Muscle of arm (tissue), 12 donors: Measurements from ENCODE around the gene PRDM7. TPM values are rescaled to one million over a fixed set of nuclear protein-coding genes. Genes with fewer than 3 reads are reported as not detected.

ENCODE experiments used
- DNase-seq: peaks from one replicate; pipeline ENCODE4 v3.0.0-alpha.2; 2013
- polyA plus RNA-seq, 12 donors: library from polyadenylated mRNA; unstranded; fragments of 120-200 nt; gene quantifications; one replicate each; pipeline ENCODE4 v1.2.1, GENCODE V29; 2013; ENCODE audit not compliant: insufficient read length in 12 of 12

PRDM7 gene
- polyA plus RNA-seq, 12 donors = 0.13 to 0.36 (median 0.32) TPM; not detected in 9

DNA sequence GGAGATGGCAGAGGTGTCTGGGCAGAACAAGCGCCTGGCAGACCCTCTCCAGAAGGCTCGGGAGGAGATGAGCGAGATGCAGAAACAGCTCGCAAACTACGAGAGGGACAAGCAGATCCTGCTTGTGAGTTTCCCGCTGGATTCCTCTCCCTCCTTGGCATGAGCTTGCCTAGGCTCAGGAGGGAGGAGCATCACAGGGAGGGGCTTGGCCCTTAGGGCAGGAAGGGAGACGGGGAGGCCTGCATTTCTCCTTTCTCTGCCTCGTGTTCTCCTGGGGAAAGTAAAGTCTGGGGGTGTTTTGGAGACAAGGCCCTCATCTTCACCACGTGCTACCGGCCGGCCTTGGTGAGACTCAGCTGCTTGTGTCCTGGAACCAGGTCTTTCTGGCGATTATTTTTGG, 39.9 kb downstream of the PRDM7 start:
- no peak for DNase-seq

DNA sequence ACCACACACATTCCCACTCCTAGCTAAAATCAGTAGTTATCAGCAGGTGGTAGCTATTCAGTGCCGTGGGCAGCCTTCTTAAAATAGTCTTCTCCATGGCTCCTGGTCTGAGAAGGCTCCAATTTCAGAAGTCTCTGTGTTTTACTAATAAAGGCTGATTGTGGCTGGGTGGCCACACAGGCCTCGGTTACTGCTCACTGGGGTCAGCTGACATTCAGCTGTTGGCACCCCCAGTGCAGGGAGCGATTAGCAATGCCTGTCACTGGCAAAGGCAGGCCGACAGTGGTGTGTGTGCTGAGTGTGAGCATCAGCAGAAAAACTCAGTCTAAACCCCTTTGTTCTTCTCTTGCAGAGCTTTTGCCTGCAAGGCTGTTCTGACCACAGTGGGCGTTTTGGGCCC, 41.2 kb downstream of the PRDM7 start:
- DNase-seq = no peak

DNA sequence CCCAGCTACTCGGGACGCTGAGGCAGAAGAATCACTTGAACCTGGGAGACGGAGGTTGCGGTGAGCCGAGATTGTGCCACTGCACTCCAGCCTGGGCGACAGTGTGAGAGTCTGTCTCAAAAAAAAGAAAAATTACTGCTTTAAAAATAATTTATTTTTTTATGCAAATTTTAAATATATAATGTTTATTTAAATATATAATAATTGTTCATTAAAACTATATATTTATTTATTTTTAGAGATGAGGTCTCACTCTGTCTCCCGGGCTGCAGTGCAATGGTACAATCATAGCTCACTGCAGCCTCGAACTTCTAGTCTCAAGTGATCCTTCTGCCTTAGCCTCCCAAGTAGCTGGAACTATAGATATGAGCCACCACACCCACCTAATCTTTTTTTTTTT, 42.6 kb downstream of the PRDM7 start:
- no peak for DNase-seq

DNA sequence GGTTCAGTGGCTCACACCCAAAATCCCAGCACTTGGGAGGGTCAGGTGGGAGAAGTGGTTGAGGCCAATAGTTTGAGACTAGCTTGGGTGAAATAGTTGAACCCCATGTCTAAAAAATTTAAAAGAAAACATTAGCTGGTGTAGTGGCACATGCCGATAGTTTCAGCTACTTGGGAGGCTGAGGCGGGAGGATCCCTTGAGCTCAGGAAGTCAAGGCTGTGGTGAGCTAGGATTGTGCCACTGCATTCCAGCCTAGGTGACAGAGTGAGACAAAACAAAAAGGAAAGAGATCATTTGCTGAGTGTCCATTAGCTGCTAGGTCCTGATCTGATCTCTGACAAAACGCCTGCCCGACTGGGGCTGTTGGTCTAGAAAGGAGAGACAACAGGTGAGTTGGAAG, 43.7 kb downstream of the PRDM7 start:
- DNase-seq = no peak

DNA sequence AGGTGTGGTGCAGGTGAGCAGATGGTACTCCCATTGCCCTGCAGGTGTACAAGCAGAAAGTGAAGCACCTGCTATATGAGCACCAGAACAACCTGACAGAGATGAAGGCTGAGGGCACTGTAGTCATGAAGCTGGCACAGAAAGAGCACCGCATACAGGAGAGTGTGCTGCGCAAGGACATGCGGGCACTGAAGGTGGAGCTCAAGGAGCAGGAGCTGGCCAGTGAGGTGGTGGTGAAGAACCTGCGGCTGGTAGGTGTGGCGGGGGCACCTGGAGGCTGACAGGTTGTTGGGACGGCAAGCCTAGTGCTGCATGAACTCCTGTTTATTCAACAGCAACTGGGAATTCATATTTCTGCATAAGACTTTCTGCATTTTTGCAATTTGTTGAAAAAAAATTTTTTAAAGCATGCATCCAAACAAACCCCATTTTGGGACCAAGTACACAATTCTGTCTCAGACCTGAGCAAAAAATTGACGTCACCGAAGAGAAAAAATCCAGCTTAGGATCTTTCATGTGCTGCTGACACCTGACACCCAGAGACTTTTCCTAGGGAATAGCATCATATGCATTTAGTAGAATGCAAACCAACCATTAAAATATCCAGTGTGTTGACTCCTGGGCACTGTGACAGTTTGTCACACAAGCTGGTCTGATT, 44.3 kb downstream of the PRDM7 start:
- DNase-seq = no peak

DNA sequence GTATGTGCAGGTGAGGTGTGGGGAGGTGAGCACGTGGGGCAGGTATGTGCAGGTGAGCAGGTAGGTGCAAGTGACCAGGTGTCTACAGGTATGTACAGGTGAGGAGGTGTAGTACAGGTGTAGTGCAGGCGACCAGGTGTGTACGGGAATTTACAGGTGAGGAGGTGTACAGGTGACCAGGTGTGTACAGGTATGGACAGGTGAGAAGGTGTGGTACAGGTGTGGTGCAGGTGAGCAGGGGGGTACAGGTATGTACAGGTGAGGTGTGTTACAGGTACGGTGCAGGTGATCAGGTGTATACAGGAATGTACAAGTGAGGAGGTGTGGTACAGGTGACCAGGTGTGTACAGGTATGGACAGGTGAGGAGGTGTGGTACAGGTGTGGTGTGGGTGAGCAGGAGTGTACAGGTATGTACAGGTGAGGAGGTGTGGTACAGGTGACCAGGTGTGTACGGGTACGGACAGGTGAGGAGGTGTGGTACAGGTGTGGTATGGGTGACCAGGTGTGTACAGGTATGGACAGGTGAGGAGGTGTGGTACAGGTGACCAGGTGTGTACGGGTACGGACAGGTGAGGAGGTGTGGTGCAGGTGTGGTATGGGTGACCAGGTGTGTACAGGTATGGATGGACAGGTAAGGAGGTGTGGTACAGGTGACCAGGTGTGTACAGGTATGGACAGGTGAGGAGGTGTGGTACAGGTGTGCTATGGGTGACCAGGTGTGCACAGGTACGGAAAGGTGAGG, 45.0 kb downstream of the PRDM7 start:
- DNase-seq = no peak

DNA sequence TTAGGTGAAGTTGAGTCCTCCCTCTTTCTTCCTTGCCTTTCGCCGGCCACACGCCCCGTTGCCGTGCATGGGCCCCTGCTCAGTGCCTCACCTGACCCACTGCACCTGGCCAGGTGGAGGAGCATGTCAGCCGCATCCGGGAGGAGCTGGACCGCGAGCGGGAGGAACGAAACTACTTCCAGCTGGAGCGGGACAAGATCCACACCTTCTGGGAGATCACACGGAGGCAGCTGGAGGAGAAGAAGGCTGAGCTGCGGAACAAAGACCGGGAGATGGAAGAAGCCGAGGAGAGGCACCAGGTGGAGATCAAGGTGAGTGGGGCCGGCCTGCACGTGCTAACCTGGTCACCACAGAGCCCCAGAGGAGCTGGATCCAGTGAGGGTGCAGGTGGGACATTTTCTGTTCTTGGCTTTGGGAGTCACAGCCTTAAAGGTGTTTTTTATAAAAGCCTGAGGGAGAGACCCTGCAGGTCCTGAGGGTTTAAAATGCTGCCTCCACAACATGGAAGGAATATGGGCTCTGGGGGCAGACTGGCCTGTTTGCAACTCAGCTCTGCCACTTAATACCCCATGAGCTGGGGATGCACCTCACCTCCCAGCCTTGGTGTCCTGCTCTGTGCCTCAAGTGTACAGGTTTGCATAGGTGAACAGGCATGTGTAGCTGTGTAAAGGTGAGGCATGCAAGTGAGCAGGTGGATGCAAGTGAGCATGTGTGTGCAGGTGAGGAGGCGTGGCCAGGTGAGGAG, 45.8 kb downstream of the PRDM7 start:
- DNase-seq = no peak

DNA sequence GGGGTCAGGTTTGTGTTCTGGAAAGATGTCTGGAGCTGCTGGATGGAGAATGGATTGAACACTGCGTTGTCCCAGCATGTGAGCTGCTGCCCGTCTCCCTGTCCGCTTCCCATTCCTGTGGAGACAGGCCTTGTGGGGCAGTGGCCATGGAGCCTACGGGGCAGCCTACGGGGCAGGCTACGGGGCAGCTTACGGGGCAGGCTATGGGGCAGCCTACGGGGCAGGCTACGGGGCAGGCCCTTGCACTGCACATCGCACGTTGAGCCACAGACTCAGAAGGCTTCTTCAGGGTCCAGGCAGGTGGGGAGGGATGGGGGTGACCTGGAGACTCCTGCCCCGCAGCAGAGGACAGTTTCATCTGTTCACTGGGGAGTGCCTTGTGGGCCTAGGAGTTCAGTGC, 48.1 kb downstream of the PRDM7 start:
- DNase-seq = no peak

DNA sequence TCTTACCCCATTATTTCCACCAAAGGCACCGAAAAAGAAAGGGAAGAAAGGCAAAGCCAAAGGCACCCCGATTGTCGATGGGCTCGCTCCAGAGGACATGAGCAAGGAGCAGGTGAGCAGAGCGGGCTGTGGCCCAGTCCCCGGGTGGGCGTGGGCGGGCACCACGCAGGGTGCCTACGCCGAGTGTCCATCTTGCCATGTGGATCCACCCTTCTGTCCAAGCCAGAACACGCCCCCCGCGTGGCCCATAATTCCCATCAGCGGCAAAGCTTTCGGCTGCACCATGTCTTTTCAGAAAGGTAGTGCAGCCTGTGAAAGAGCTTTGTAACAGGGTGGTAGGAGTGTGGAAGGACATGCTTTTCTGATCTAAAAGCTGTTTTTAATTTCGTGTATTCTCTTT, 49.5 kb downstream of the PRDM7 start:
- no peak for DNase-seq

DNA sequence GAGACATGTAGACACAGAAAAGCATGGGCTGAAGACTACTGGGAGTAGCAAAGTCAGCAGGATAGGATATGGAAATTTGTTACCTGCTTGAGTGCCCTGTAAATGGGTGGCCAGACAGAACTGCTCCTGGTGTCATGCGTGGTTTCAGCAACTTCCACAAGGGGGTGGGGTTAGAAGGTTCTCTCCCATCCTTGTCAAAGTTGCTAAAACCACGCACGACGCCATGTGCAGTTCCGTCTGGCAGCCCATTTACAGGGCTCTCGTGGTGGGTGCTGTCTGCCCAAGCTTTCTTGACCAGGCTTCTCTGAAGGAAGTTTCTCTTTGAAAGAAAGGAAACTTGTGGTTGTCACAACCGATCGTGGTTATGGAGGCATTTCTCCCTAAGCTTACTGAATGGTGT, 51.0 kb downstream of the PRDM7 start:
- DNase-seq = no peak

DNA sequence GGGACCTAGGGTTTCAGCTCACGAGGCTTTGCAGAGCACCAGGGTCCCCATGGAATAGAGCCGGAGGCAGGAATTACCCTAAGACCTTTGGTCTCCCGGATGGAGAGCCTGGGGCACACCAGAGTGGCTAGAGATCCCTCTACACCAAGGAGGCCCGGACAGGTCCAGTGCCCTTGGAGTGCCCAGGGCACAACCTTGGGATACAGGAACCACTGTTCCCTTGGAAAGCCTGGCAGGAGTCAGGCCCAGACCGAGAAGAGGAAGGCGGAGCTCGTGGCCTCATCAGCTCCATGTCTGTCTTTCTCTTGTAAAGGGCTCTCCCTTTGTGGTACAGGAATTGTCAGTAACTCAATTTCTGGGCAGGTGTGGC, 54.1 kb downstream of the PRDM7 start:
- DNase-seq = no peak

DNA sequence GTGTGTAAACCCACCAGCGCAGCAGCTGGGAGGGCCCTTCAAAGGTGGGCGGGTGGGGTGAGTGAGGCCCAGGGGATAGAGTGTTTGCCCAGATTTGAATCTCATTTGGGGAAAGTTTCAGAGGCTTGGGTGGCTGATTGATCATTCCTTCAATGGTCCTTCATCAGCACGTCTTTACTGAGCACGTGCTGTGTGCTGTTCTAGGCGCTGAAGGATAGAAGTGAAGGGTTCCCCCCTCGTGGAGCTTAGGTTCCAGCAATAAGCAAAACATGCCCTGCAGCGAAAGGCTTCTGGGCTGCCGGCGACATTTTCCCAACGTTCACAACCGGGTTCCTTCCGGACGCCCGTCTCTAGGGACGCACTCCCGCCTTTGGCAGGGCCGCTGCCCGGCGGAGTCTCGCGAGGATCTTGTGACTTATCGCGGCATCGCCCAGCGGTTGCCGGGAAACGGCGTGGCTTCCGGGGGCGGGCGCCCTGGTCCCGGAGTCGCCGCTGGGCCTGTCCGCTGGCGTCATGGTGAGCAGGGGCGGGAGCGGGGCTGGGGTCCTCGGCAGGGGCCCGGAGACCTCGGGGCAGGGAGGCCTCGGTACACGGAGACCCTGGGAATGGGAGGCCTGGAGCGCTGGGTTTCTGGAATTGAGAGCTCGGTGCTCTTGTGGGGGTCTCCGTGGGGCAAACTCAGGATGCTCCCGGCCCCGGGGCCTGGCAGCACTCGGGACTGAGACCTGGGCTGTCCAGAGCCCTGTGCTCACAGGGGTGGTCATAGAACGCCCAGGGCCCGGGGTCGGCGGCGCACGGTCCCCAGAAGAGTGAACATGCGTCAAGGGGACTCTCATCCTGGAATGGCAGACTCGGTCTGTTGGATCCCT, 54.7 kb downstream of the PRDM7 start:
- DNase-seq = peak; percentile 91

DNA sequence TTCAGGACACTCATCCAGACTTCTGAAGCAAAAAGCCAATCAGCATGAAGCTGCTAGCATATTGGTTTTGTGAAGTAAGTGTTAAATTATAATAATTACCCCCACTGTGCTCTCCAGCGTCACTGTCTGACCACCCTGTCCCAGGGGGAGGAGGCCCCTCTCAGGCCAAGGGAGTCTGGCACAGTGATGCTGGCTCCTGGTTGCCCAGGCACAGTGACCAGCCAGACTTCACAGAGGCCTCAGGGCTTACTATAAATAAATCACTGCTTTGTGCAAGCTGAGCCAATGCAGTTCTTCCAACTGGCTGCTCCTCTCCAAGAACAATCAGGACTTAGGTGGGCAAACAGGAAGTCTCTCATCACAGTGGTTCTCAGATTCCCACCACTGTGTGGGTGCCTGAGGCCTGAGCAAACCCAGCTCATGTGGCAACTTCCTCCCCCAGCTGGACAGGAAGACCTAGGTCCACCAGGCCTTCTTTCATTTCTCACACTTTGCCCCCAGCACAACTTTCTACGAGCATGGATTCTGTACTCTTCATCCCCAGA, 56.2 kb downstream of the PRDM7 start:
- DNase-seq = no peak

DNA sequence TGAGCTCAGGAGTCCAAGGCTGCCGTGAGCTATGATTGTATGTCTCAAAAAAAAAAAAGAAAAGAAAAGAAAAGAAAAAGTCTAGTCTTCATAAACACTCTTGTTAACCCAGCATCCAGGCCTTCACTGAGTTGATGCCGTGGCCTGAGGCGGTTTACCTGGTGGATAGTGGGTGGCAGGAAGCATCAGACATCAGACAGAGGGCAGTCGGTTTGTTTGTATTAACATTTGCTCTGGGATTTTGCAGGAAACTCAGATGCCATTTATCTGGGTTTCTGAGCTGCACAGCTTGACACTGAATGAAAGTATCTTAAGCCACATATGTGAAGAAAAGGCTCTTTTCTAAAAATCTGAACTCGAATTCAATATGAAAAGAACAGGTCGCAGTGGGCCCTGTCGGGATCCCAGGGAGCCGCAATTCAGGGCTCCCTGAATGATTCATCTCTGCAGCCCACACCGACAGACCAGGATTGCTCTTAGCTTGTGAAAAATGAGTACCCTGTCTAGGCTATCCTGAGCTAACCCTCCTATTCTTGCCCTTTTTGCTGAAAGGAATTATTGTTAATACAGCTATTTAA, 56.8 kb downstream of the PRDM7 start:
- DNase-seq = no peak

DNA sequence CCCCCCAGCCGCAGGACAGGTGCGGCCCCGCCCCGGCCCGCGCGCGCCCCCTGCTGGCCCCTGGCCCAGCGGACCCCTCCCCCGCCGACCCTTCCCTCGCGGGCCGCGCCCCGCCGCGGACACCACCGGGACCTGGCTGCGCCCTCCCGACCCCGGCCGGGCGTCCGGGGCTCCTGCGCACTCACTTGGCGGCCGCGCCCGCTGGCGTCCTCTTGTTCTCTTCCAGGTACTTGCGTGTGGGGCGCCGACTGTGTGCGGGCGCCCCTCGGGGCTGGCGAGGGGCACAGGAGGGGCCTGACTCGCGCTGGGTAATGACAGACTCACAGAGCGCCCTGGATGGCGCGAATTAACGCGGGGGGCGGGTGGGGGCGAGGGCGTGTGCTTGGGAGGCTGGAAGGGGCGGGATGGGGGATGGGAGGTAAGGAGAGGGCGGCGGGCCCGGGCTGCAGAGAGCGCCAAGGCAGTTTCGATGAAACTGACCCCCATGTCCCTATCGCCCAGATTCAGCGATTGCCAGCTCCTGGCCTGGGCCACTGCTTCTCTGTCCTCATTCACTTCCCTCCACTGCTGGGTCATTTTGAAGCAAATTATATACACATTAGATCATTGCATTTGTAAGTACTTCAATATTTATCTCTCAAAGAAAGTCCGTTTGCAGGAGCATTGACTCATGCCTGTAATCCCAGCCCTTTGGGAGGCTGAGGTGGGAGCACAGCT, 57.4 kb downstream of the PRDM7 start:
- no peak for DNase-seq

DNA sequence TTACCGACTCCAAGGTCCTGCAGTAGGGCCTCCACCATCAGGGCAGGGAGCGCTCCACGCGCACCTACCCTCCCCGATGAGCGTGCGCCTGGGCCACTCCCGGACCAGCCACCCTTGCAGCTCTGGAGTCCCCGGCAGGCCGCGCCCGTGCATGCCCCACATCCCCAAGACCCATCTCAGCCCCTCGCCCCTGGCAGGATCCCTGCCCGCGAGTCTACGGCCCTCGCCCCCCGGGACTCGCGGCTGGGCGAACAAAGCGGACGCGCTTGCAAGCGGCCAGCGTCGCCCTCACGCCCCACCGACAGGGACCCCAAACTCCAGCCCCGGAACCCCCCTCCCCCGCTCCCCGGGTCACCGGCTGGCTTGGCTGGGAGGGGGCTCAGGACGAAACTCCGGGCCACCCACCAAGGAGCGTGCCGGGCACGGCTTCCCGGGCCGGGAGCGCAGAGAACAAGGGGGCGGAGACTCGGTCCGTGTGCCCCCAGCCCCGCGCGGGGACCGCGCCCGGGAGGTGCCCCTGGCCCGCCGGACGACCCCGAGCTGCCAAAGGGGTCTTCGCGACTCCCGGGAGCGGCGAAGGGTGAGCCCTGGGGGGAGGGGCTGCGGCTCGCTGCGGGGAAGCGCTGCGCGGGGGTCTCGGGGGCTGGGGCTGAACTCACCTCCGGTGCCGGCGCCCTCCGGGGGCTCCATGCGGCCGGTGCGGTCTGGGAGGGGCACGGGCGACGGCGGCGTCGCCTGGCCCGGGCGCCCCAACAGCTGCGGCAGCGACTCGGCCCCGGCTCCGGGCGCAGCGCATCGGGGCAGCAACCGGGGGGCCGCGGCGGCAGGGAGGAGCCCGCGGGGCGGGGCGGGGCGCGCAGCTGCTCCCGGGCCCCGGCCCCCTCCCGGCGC, 58.2 kb downstream of the PRDM7 start, which contains the start of gene DBNDD1:
Gene DBNDD1, minus strand, starts transcription at position 805 of the 891 bp plus-strand sequence. Its CDS starts 115 bp downstream, at position 690.
- no peak for DNase-seq

DNA sequence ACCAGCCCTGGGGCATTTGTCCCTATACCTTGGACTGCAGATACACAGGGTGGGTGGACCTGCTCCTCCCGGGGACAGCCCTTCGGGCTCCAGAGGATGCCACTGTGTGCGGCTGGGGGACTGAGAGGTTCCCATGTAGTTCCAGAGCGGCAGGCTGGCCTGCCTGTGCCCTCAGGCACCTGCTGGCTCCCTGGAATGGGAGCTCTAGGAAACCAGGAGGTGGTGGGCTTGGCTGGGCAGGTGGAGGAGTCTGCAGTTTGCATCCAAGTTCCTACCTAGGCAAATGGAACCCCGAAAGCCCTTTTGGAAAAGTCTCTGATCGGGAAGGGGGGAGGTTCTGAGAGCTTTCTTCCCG, 58.9 kb downstream of the PRDM7 start:
- DNase-seq = no peak

DNA sequence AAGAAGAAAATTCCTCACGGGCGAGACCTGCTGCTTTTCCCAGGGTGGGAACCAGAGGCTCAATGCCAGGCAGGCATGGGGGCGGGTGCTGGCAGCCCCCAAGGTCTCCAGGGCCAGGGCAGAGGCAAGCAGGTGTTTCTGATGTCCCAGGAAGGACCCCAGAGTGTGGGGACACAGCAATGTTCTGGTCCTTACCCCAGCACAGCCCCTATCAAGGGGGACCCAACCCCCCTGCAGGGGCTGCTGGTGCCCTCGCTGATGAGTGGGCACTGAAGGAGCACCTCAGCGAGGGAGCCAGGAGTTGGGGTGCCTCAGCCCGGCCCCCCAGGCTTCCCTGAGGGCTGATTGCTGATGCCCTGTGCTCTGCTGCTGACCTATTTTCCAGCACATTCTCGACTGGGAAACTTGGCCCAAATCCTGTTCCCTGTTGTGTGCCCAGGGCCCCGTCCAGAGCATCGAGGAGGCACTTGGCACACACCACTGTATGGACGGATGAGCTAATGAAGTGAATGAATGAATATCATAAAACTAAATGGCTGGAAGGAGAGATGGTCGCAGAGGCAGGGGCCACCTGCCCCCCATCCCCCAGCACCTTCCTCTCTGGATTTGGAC, 60.7 kb downstream of the PRDM7 start:
- no peak for DNase-seq
